Lower leg skin (tissue), 4 donors: ENCODE data around the gene TNNT2. TPM values are rescaled to one million over a fixed set of nuclear protein-coding genes. Genes with fewer than 3 reads are reported as not detected.

ENCODE experiments used
- DNase-seq, 2 donors: peaks; one replicate each; pipeline ENCODE4 v3.0.0-alpha.2; 2019; ENCODE audit warnings: low spot score in 2 of 2
- H3K4me3 ChIP-seq: fragments of 200-600 bp; sonication (generic); 2 replicates; pipeline ENCODE4 v1.5.1; 2017; ENCODE audit warnings: mild to moderate bottlenecking, low read depth; ENCODE audit not compliant: poor library complexity, severe bottlenecking
- CTCF ChIP-seq, 3 donors: fragments of 450-650 bp; IDR thresholded peaks; one replicate each; pipeline ENCODE4 v1.5.1; 2016; ENCODE audit warnings: antibody characterized with exemption in 3 of 3, mild to moderate bottlenecking in 3 of 3, moderate library complexity in 2 of 3
- POLR2A ChIP-seq, 2 donors: fragments of 450-650 bp; IDR thresholded peaks; one replicate each; pipeline ENCODE4 v1.6.1; 2016 to 2017; ENCODE audit warnings: antibody characterized with exemption in 2 of 2, mild to moderate bottlenecking in 1 of 2, moderate library complexity in 1 of 2
- WGBS, 2 donors: methylation state at CpG; one replicate each; pipeline ENCODE4 v1.1.5; 2018; 5-methylcytosine and 5-hydroxymethylcytosine counted together
- intact Hi-C: fragments of 100-400 bp; cut with DNase I; formaldehyde crosslinking; loops from one replicate; pipeline ENCODE4 v1.15.0; 2023; ENCODE audit warnings: low total_unique reads
- total RNA-seq, 4 donors: library from RNA; depleted of rRNA; stranded (reverse); fragments of >200 nt; gene quantifications; one replicate each; pipeline ENCODE4 v1.1.0, GENCODE V29; 2016

TNNT2 gene
- total RNA-seq, 4 donors from 2014 or later: 6.6 to 28.3 (median 20.5) TPM

DNA sequence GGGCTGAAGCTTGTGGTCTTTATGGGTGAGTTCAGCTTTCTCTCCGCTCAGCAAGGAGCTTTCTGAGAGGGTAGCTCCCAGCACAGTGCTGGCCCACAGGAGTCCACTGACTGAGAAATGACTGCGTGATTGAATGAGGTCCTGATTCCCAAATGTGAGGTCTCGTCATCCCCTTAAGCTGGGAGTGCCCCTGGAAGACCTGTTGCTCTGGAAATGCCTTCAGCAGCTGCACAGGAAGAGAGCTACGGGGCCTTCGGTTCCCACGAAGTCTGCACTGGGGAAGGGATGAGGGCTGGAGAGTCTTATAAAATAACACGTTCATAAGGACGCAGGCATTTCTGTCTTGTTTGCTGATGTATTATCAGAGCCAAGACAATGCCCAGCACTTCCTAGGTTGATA is 14.0 kb downstream of the TNNT2 start:
- no peak overlapping the region for H3K4me3 ChIP-seq
- intact Hi-C loops: loop anchor here (5.0 kb wide), 1 partner anchor 111 kb away; no protein-coding TSS in a partner anchor
- TF ChIP-seq CTCF (IDR thresholded peaks at IDR 0.05) (no peak), POLR2A (IDR thresholded peaks at IDR 0.05) (no peak)
- no peak for DNase-seq
- WGBS, 2 donors: 80 to 88% methylated on average over 8 of the region's 8 CpGs

DNA sequence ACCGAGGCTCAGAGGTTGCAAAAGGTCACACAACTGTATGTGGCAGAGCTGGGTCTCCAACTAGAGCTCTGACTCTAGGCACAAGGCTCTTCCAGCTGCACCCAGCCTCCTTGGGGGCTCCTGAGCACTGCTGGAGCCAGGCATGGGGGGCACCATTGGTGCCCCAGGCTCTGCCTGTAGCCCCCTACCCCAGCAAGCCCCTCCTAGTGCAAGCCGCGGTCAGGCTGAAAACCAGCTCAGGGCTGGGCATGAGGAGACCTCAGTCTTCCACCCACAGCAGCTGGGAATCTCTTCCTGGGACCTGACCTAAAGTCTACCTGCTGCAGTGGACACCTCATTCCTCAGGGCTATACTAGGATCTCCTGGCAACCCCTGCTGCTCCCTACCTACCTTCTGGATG is 14.6 kb downstream of the TNNT2 start:
- intact Hi-C loops: loop anchor here (5.0 kb wide), 1 partner anchor 111 kb away; no protein-coding TSS in a partner anchor
- no peak overlapping the region for H3K4me3 ChIP-seq
- no peak for DNase-seq
- TF ChIP-seq POLR2A (IDR thresholded peaks at IDR 0.05) (no peak), CTCF (IDR thresholded peaks at IDR 0.05) (no peak)
- 89 to 98% methylated on average over 3 of the region's 3 CpGs for WGBS, 2 donors

DNA sequence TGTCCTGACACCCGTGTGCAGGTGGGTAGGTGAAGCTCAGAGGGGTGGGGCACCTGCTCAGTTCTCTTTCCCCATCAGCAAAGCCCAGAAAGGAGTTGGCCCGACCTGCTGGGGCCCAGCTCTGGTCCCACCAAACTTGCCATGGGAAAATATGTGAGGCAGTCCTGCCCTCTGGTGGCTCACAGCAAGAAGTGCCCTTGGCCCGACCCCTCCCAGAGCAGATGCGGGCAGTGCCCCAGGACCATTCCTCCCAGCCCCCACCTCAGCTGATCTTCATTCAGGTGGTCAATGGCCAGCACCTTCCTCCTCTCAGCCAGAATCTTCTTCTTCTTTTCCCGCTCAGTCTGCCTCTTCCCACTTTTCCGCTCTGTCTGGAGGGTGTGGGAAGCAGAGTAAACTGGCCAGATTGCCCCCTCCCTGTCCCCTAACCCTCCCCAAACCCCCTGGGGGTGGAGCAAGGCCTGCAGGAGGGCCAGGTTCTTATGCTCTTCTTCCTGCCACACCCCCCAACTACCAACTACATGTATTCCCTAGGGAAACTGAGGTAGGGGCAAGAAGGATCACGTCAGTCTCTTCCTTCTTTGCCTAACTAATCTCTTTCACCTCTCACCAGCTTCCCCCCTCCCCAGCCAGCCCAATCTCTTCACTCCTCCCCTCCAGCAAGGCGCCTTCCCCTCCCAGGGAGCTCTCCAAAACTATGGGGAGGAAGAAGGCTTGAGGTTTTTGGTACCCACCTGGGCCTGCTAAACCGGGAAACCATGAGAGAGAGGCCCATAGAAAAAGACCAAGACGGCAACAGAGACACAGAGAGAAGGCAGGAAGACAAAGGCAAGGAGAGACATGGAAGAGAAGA is 15.6 kb downstream of the TNNT2 start:
- 49 to 54% methylated on average over 9 to 10 of the region's 10 CpGs for WGBS, 2 donors
- DNase-seq: no peak
- no peak for TF ChIP-seq POLR2A (IDR thresholded peaks at IDR 0.05)
- TF ChIP-seq CTCF (IDR thresholded peaks at IDR 0.05): peak in 1 of 3 donors; percentile 29
- H3K4me3 ChIP-seq: no peak overlapping the region
- intact Hi-C loops: loop anchor here (5.0 kb wide), 1 partner anchor 110 kb away; no protein-coding TSS in a partner anchor

GRCh38 chr1:201360901-201361651 is 16.4 kb downstream of the TNNT2 start:
- no peak overlapping the region for H3K4me3 ChIP-seq
- intact Hi-C loops: loop anchor here (5.0 kb wide), 1 partner anchor 109 kb away; no protein-coding TSS in a partner anchor
- 78 to 81% methylated on average over 14 to 15 of the region's 15 CpGs for WGBS, 2 donors
- no peak for TF ChIP-seq CTCF (IDR thresholded peaks at IDR 0.05)
- no peak for TF ChIP-seq POLR2A (IDR thresholded peaks at IDR 0.05)
- no peak for DNase-seq

- WGBS, 2 donors: 81 to 90% methylated on average over 7 of the region's 7 CpGs
- intact Hi-C loops: loop anchor here (5.0 kb wide), 1 partner anchor 108 kb away; no protein-coding TSS in a partner anchor
- TF ChIP-seq POLR2A (IDR thresholded peaks at IDR 0.05): no peak
- no peak for TF ChIP-seq CTCF (IDR thresholded peaks at IDR 0.05)
- DNase-seq: no peak
- no peak overlapping the region for H3K4me3 ChIP-seq
Measured at GRCh38 chr1:201360486-201360885, 17.0 kb downstream of the TNNT2 start.
